ENCODE data around the gene ABCC12.
A peak's percentile ranks its signal among the peaks of the same experiment; 100 is the strongest.

The ABCC12 gene

DNA sequence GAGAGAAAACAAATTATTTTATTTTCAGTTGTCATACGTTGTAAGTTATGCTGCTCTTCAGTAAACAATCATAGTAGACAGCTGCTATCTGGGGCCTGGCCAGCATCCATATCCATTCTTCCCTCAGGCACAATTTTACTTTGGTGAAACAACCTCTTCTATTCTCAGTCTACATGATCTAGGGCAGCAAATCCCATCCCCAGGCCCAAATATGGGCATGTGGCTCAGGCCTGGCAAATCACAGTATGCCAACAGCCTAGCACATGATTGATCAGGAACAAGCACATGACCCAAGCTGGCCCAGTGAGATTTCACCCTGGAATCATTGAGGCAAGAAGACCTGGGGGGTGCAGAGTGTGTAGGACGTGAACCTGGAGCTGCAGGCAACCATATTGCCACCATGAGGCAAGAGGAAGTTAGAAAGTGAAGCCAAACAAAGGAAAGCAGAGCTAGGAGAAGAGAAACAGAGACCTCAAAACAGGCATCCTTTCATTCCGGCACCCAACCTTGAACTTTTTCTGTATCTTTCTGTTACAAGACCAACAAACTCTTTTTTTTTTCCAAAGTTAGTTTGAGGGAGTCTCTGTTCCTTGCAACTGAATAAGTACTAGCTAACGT, 10.3 kb upstream of the ABCC12 start:
- H3F3A ChIP-seq (ENCODE audit: insufficient read depth, low read length), result no peaks in the 10 kb centered on the region
- no peaks in the 10 kb centered on the region for H3K4me1 ChIP-seq (ENCODE audit: insufficient read depth, low read length, severe bottlenecking)
- no peak overlapping the region for H3K4me2 ChIP-seq (ENCODE audit: low read length)
- no peaks in the 10 kb centered on the region for H3K27me3 ChIP-seq (ENCODE audit: insufficient read depth, low read length)
- H3K36me3 ChIP-seq (ENCODE audit: insufficient read depth, low read length), result no peaks in the 10 kb centered on the region
- H3K9me3 ChIP-seq (ENCODE audit: low read length), result no peaks in the 10 kb centered on the region
- no peak overlapping the region for H2AFZ ChIP-seq (ENCODE audit: low read length)
- no peak for TF ChIP-seq EZH2 (IDR thresholded peaks at IDR 0.05; ENCODE audit: borderline replicate concordance, low read length)
- TF ChIP-seq, protein P1, sequence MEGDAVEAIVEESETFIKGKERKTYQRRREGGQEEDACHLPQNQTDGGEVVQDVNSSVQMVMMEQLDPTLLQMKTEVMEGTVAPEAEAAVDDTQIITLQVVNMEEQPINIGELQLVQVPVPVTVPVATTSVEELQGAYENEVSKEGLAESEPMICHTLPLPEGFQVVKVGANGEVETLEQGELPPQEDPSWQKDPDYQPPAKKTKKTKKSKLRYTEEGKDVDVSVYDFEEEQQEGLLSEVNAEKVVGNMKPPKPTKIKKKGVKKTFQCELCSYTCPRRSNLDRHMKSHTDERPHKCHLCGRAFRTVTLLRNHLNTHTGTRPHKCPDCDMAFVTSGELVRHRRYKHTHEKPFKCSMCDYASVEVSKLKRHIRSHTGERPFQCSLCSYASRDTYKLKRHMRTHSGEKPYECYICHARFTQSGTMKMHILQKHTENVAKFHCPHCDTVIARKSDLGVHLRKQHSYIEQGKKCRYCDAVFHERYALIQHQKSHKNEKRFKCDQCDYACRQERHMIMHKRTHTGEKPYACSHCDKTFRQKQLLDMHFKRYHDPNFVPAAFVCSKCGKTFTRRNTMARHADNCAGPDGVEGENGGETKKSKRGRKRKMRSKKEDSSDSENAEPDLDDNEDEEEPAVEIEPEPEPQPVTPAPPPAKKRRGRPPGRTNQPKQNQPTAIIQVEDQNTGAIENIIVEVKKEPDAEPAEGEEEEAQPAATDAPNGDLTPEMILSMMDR (IDR thresholded peaks at IDR 0.05; ENCODE audit: low read length), result no peak
- H3K4me3 ChIP-seq (ENCODE audit: low read depth, low read length, poor library complexity, severe bottlenecking), result no peak overlapping the region
- no peaks in the 10 kb centered on the region for H3K9me2 ChIP-seq (ENCODE audit: low read depth, low read length)
- no peak overlapping the region for H3K27ac ChIP-seq (ENCODE audit: low read depth, low read length, poor library complexity, severe bottlenecking)
- H3K9ac ChIP-seq (ENCODE audit: low read length), result no peak overlapping the region
- H3K79me2 ChIP-seq (ENCODE audit: insufficient read depth, low read length), result no peaks in the 10 kb centered on the region
- no peaks in the 10 kb centered on the region for H4K20me1 ChIP-seq (ENCODE audit: insufficient read depth, low read length)

DNA sequence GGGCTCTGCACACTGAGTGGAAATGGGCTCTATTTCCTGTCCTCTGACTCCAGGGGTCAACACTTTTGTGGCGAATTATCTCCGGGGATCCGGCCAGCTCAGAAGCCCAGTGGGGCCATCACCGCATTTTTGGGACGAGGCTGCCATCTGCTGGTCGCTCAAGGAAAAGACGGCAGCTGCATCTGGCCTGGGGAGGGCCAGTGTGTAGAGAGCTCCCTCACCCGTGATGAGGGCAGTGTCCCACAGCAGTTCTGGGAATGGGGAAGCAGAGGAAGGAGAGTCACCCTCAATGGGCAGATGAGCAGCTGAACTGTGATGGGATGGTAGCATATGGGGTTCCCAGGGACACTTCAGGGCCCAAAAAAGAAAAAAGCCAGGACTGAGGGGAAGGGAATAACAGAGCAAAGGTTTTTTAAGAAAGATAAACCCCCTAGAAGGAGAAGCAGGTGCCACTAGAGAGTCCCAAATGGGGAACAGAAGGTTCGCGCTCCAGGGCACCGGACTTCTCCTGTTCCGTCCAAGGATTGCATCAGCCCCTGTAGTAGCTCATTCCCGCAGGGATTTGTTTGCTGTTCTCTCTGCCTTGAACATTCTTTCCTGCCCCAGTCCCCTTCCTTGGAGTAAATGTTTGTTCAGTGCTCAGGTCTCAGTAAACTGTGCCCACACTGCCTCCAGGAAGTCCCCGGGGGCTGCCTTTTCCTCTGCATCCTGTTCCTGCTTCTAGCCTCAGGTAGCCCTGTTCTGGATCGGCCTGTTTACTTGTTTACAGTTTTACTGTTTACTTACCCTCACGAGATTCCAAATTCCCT, 9.3 kb upstream of the ABCC12 start:
- Histone ChIP-seq H3K9me2 (ENCODE audit: low read depth, low read length) (no peaks in the 10 kb centered on the region), H3F3A (ENCODE audit: insufficient read depth, low read length) (no peaks in the 10 kb centered on the region), H3K4me2 (ENCODE audit: low read length) (no peak overlapping the region), H3K27ac (ENCODE audit: low read depth, low read length, poor library complexity, severe bottlenecking) (no peak overlapping the region), H4K20me1 (ENCODE audit: insufficient read depth, low read length) (no peaks in the 10 kb centered on the region), H3K36me3 (ENCODE audit: insufficient read depth, low read length) (no peaks in the 10 kb centered on the region), H2AFZ (ENCODE audit: low read length) (no peak overlapping the region), H3K27me3 (ENCODE audit: insufficient read depth, low read length) (no peaks in the 10 kb centered on the region), H3K79me2 (ENCODE audit: insufficient read depth, low read length) (no peaks in the 10 kb centered on the region), H3K9me3 (ENCODE audit: low read length) (no peaks in the 10 kb centered on the region), H3K9ac (ENCODE audit: low read length) (no peak overlapping the region), H3K4me3 (ENCODE audit: low read depth, low read length, poor library complexity, severe bottlenecking) (no peak overlapping the region), H3K4me1 (ENCODE audit: insufficient read depth, low read length, severe bottlenecking) (no peaks in the 10 kb centered on the region)
- TF ChIP-seq, protein P1 (IDR thresholded peaks at IDR 0.05; ENCODE audit: low read length), result peak; percentile 91
- TF ChIP-seq EZH2 (IDR thresholded peaks at IDR 0.05; ENCODE audit: borderline replicate concordance, low read length), result no peak

DNA sequence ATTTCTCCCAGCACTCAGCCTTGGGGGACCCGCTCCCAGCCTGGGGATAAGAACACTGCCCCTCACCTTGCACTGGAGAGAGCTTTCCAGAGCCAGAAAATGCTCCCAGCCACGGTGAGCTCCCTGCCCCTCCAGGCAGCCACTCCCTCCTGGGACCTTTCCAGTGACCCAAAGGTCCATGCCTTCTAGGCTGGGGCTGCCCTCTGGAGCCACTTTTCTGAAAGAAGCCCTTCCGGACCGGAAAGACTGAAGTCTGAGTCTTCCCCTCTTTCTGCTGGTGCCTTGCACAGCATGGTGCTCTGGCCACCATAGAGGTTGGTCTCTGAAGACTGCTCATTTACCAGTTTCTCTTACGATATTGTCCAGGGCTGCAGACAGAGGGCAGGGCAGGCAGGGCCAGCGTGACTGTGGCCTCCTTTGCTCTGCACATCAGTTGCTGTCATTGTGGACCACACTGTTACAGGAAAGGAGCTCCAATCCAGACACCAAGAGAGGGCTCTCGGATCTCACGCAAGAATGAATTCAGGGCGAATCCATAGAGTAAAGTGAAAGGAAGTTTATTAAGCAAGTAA, 7.1 kb upstream of the ABCC12 start:
- Histone ChIP-seq H3K9me2 (ENCODE audit: low read depth, low read length) (no peaks in the 10 kb centered on the region), H3K4me2 (ENCODE audit: low read length) (no peak overlapping the region), H3K27ac (ENCODE audit: low read depth, low read length, poor library complexity, severe bottlenecking) (no peak overlapping the region), H3K79me2 (ENCODE audit: insufficient read depth, low read length) (no peaks in the 10 kb centered on the region), H3K9ac (ENCODE audit: low read length) (no peak overlapping the region), H3K9me3 (ENCODE audit: low read length) (no peaks in the 10 kb centered on the region), H3K36me3 (ENCODE audit: insufficient read depth, low read length) (no peaks in the 10 kb centered on the region), H2AFZ (ENCODE audit: low read length) (no peak overlapping the region), H3K4me3 (ENCODE audit: low read depth, low read length, poor library complexity, severe bottlenecking) (no peak overlapping the region), H3K4me1 (ENCODE audit: insufficient read depth, low read length, severe bottlenecking) (no peaks in the 10 kb centered on the region), H4K20me1 (ENCODE audit: insufficient read depth, low read length) (no peaks in the 10 kb centered on the region), H3F3A (ENCODE audit: insufficient read depth, low read length) (no peaks in the 10 kb centered on the region), H3K27me3 (ENCODE audit: insufficient read depth, low read length) (no peaks in the 10 kb centered on the region)
- no peak for TF ChIP-seq EZH2 (IDR thresholded peaks at IDR 0.05; ENCODE audit: borderline replicate concordance, low read length)
- TF ChIP-seq, protein P1 (IDR thresholded peaks at IDR 0.05; ENCODE audit: low read length), result no peak
